ENCODE results near the gene CFB.
"Not testable (repeated sequence)": the region's sequence is repeated elsewhere in the genome, so short reads cannot be mapped to it uniquely, and the experiment has no call there.

The CFB gene

GRCh38 chr6:31927863-31928671 lies 17.8 kb upstream of the CFB start:
- Mint-ChIP-seq H3K4me3 (no peak overlapping the region), H3K27ac (no peak overlapping the region), H3K9me3 (no peaks in the 10 kb centered on the region)

GRCh38 chr6:31928672-31928939 lies 17.3 kb upstream of the CFB start:
- no peak for DNase-seq (ENCODE audit: low spot score)
- H3K27ac Mint-ChIP-seq = no peak overlapping the region
- H3K9me3 Mint-ChIP-seq = no peaks in the 10 kb centered on the region
- peaks cover 2% of the 10 kb centered on the region for H3K4me1 Mint-ChIP-seq (ENCODE audit: low read depth)
- H3K27me3 Mint-ChIP-seq (ENCODE audit: low read depth) = no peaks in the 10 kb centered on the region
- no peak overlapping the region for H3K4me3 Mint-ChIP-seq
- no peaks in the 10 kb centered on the region for H3K36me3 Mint-ChIP-seq (ENCODE audit: low read depth)

More at GRCh38 chr6:31927863-31928671, 17.8 kb upstream of the CFB start:
- H3K4me1 Mint-ChIP-seq (ENCODE audit: low read depth) = peaks cover 2% of the 10 kb centered on the region
- DNase-seq (ENCODE audit: low spot score) = no peak
- H3K27me3 Mint-ChIP-seq (ENCODE audit: low read depth) = no peaks in the 10 kb centered on the region
- H3K36me3 Mint-ChIP-seq (ENCODE audit: low read depth) = no peaks in the 10 kb centered on the region

- H3K9me3 Mint-ChIP-seq = no peaks in the 10 kb centered on the region
- no peaks in the 10 kb centered on the region for H3K36me3 Mint-ChIP-seq (ENCODE audit: low read depth)
- H3K27me3 Mint-ChIP-seq (ENCODE audit: low read depth) = peaks cover 2% of the 10 kb centered on the region
- H3K27ac Mint-ChIP-seq = no peak overlapping the region
- H3K4me1 Mint-ChIP-seq (ENCODE audit: low read depth) = peaks cover 2% of the 10 kb centered on the region
- no peak overlapping the region for H3K4me3 Mint-ChIP-seq
- DNase-seq (ENCODE audit: low spot score) = no peak
Observed at GRCh38 chr6:31930962-31931361, 14.9 kb upstream of the CFB start.

GRCh38 chr6:31932137-31932536 lies 13.8 kb upstream of the CFB start:
- H3K4me3 Mint-ChIP-seq; H3K9me3 Mint-ChIP-seq; H3K27ac Mint-ChIP-seq; DNase-seq (ENCODE audit: low spot score); H3K36me3 Mint-ChIP-seq (ENCODE audit: low read depth); H3K27me3 Mint-ChIP-seq (ENCODE audit: low read depth); H3K4me1 Mint-ChIP-seq (ENCODE audit: low read depth): not testable (repeated sequence)

GRCh38 chr6:31933537-31933936 lies 12.4 kb upstream of the CFB start:
- no peak for DNase-seq (ENCODE audit: low spot score)
- Mint-ChIP-seq H3K4me1 (ENCODE audit: low read depth) (peaks cover 2% of the 10 kb centered on the region), H3K27ac (no peak overlapping the region), H3K4me3 (no peak overlapping the region), H3K36me3 (ENCODE audit: low read depth) (no peaks in the 10 kb centered on the region), H3K9me3 (no peaks in the 10 kb centered on the region), H3K27me3 (ENCODE audit: low read depth) (peaks cover 2% of the 10 kb centered on the region)

DNA sequence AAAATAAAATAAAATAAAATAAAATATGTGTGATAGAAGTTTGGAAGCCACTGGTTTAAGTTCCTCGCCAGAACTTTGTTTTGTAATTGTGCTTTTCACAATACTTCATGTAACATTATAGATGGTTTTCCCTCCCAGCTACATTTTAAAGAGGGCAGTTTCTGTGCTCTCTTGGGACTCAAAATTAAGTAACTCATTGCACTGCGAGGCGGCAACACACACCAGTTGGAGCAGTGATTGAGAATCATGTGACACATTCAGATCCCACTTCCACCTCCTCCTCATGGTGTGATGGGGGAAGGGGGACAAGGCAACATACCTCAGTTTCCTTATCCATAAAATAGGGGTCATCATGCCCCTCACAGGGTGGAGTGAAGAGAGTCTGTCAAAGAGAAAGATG lies 10.9 kb upstream of the CFB start:
- no peak for DNase-seq (ENCODE audit: low spot score)
- Mint-ChIP-seq H3K4me3 (no peak overlapping the region), H3K9me3 (no peaks in the 10 kb centered on the region), H3K27me3 (ENCODE audit: low read depth) (peaks cover 2% of the 10 kb centered on the region), H3K36me3 (ENCODE audit: low read depth) (no peaks in the 10 kb centered on the region), H3K4me1 (ENCODE audit: low read depth) (no peaks in the 10 kb centered on the region), H3K27ac (no peak overlapping the region)

- no peak overlapping the region for H3K4me3 Mint-ChIP-seq
- H3K27me3 Mint-ChIP-seq (ENCODE audit: low read depth) = peaks cover 2% of the 10 kb centered on the region
- no peaks in the 10 kb centered on the region for H3K9me3 Mint-ChIP-seq
- H3K4me1 Mint-ChIP-seq (ENCODE audit: low read depth) = no peaks in the 10 kb centered on the region
- no peaks in the 10 kb centered on the region for H3K36me3 Mint-ChIP-seq (ENCODE audit: low read depth)
- no peak overlapping the region for H3K27ac Mint-ChIP-seq
- no peak for DNase-seq (ENCODE audit: low spot score)
Observed at GRCh38 chr6:31935823-31936222, 10.1 kb upstream of the CFB start.

DNA sequence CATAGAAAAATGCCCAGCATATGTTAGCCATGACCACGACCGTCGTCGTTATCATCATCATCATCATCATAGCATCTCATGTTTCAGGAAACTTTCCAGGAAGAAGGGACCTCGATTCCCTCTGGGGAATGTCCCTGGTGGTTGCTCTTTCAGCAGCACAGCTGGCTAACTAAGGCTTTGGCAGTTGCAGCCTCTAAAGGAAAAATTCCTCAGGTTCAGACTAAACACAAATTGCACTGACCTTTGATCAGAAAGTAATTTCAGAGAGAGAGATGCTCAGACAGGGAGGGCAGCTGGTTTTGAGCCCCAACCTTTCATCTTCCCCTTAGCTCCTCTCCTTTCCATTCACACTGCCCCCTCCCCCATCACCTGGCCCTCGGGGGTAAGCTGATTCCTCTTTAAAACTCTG lies 5.6 kb upstream of the CFB start:
- Mint-ChIP-seq H3K27me3 (ENCODE audit: low read depth) (no peaks in the 10 kb centered on the region), H3K4me1 (ENCODE audit: low read depth) (no peaks in the 10 kb centered on the region), H3K4me3 (no peak overlapping the region), H3K27ac (no peak overlapping the region), H3K36me3 (ENCODE audit: low read depth) (no peaks in the 10 kb centered on the region), H3K9me3 (no peaks in the 10 kb centered on the region)
- DNase-seq (ENCODE audit: low spot score) = no peak

- H3K27ac Mint-ChIP-seq = no peak overlapping the region
- no peaks in the 10 kb centered on the region for H3K27me3 Mint-ChIP-seq (ENCODE audit: low read depth)
- H3K4me3 Mint-ChIP-seq = no peak overlapping the region
- no peaks in the 10 kb centered on the region for H3K36me3 Mint-ChIP-seq (ENCODE audit: low read depth)
- no peaks in the 10 kb centered on the region for H3K4me1 Mint-ChIP-seq (ENCODE audit: low read depth)
- no peak for DNase-seq (ENCODE audit: low spot score)
- no peaks in the 10 kb centered on the region for H3K9me3 Mint-ChIP-seq
Observed at GRCh38 chr6:31943742-31944141, 2.2 kb upstream of the CFB start.

GRCh38 chr6:31945154-31945506 lies 765 bp upstream of the CFB start:
- no peaks in the 10 kb centered on the region for H3K36me3 Mint-ChIP-seq (ENCODE audit: low read depth)
- no peak overlapping the region for H3K4me3 Mint-ChIP-seq
- H3K27me3 Mint-ChIP-seq (ENCODE audit: low read depth) = no peaks in the 10 kb centered on the region
- no peak for DNase-seq (ENCODE audit: low spot score)
- no peaks in the 10 kb centered on the region for H3K9me3 Mint-ChIP-seq
- H3K27ac Mint-ChIP-seq = no peak overlapping the region
- no peaks in the 10 kb centered on the region for H3K4me1 Mint-ChIP-seq (ENCODE audit: low read depth)

DNA sequence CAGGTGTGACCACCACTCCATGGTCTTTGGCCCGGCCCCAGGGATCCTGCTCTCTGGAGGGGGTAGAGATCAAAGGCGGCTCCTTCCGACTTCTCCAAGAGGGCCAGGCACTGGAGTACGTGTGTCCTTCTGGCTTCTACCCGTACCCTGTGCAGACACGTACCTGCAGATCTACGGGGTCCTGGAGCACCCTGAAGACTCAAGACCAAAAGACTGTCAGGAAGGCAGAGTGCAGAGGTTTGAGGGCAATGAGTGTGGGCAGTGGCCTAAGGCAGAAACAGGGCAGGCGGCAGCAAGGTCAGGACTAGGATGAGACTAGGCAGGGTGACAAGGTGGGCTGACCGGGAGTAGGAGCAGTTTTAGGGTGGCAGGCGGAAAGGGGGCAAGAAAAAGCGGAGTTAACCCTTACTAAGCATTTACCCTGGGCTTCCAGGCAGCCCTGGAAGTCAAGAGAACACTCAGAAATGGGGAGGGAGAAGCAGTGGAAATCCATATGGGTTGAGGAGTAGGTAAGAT lies 533 bp downstream of the CFB start:
- H3K4me3 Mint-ChIP-seq = no peak overlapping the region
- H3K27ac Mint-ChIP-seq = no peak overlapping the region
- DNase-seq (ENCODE audit: low spot score) = no peak
- no peaks in the 10 kb centered on the region for H3K27me3 Mint-ChIP-seq (ENCODE audit: low read depth)
- no peaks in the 10 kb centered on the region for H3K9me3 Mint-ChIP-seq
- H3K36me3 Mint-ChIP-seq (ENCODE audit: low read depth) = no peaks in the 10 kb centered on the region
- no peaks in the 10 kb centered on the region for H3K4me1 Mint-ChIP-seq (ENCODE audit: low read depth)

DNA sequence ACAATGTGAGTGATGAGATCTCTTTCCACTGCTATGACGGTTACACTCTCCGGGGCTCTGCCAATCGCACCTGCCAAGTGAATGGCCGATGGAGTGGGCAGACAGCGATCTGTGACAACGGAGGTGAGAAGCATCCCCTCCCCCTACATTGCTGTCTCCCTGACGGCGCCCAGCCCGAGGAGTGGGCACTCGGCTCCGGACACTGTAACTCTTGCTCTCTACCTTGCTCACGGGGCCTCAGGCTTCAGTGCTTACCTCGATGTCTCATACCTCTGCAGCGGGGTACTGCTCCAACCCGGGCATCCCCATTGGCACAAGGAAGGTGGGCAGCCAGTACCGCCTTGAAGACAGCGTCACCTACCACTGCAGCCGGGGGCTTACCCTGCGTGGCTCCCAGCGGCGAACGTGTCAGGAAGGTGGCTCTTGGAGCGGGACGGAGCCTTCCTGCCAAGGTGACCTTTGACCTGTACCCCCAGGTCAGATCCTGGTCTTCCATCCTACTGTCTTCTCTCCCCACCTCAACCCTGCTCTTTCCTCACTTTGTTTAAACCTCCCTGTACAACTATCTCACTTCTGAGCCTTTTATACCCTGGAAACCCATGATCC lies 1.3 kb downstream of the CFB start:
- Mint-ChIP-seq H3K9me3 (no peaks in the 10 kb centered on the region), H3K27ac (no peak overlapping the region), H3K4me1 (ENCODE audit: low read depth) (no peaks in the 10 kb centered on the region), H3K4me3 (no peak overlapping the region), H3K36me3 (ENCODE audit: low read depth) (no peaks in the 10 kb centered on the region), H3K27me3 (ENCODE audit: low read depth) (no peaks in the 10 kb centered on the region)
- DNase-seq (ENCODE audit: low spot score) = no peak

- Mint-ChIP-seq H3K4me1 (ENCODE audit: low read depth) (no peaks in the 10 kb centered on the region), H3K9me3 (no peaks in the 10 kb centered on the region), H3K36me3 (ENCODE audit: low read depth) (peaks cover 3% of the 10 kb centered on the region), H3K4me3 (no peak overlapping the region), H3K27me3 (ENCODE audit: low read depth) (no peaks in the 10 kb centered on the region), H3K27ac (no peak overlapping the region)
- no peak for DNase-seq (ENCODE audit: low spot score)
Observed at GRCh38 chr6:31947864-31948263, 2.0 kb downstream of the CFB start.

- no peak for DNase-seq (ENCODE audit: low spot score)
- Mint-ChIP-seq H3K4me1 (ENCODE audit: low read depth) (no peaks in the 10 kb centered on the region), H3K9me3 (no peaks in the 10 kb centered on the region), H3K36me3 (ENCODE audit: low read depth) (peaks cover 6% of the 10 kb centered on the region), H3K4me3 (no peak overlapping the region), H3K27me3 (ENCODE audit: low read depth) (no peaks in the 10 kb centered on the region), H3K27ac (no peak overlapping the region)
Observed at GRCh38 chr6:31948306-31948705, 2.4 kb downstream of the CFB start.
